Brain microvascular endothelial cell (primary cell): ENCODE data around the gene FAM167B.
"Not testable (repeated sequence)": the region's sequence is repeated elsewhere in the genome, so short reads cannot be mapped to it uniquely, and the experiment has no call there.

Experiments used
- DNase-seq: peaks from one replicate; pipeline ENCODE4 v3.0.0-alpha.2; 2020
- H3K27ac ChIP-seq: fragments of 250-450 bp; sonication (Bioruptor Pico); 2 replicates; pipeline ENCODE4 v1.5.1; 2020; ENCODE audit warnings: mild to moderate bottlenecking, moderate library complexity
- H3K27me3 ChIP-seq: fragments of 250-450 bp; sonication (Bioruptor Pico); replicated peaks from 2 replicates; pipeline ENCODE4 v1.5.1; 2020; ENCODE audit warnings: mild to moderate bottlenecking
- H3K36me3 ChIP-seq: fragments of 250-450 bp; sonication (Bioruptor Pico); replicated peaks from 2 replicates; pipeline ENCODE4 v1.5.1; 2020; ENCODE audit warnings: mild to moderate bottlenecking
- H3K4me3 ChIP-seq: 2 replicates; pipeline ENCODE4 v1.5.1; 2011; ENCODE audit warnings: low read depth, mild to moderate bottlenecking, control low read depth, low read length, moderate library complexity
- CTCF ChIP-seq: IDR thresholded peaks from 2 replicates; pipeline ENCODE4 v1.5.1; 2011; ENCODE audit warnings: low read depth, mild to moderate bottlenecking, moderate library complexity, low read length, control low read depth, inconsistent platforms; ENCODE audit errors: missing control alignments
- in situ Hi-C: cut with HindIII; loops from 2 replicates; pipeline ENCODE4 v1.10.0; 2017; ENCODE audit warnings: low sequenced_read_pairs, low pct_ligation_motif_present

FAM167B gene

GRCh38 chr1:32273391-32274208, 26.6 kb downstream of the FAM167B start:
- Histone ChIP-seq H3K27me3 (peaks cover 2% of the 10 kb centered on the region), H3K36me3 (no peaks in the 10 kb centered on the region), H3K4me3 (no peak overlapping the region), H3K27ac (no peak overlapping the region)
- no peak for TF ChIP-seq CTCF
- in situ Hi-C loops: no loop called here
- DNase-seq: no peak

- Histone ChIP-seq H3K27me3 (peaks cover 2% of the 10 kb centered on the region), H3K27ac (no peak overlapping the region), H3K4me3 (no peak overlapping the region), H3K36me3 (no peaks in the 10 kb centered on the region)
- DNase-seq: no peak
- in situ Hi-C loops: no loop called here
- no peak for TF ChIP-seq CTCF
These were observed 27.8 kb downstream of the FAM167B start for GRCh38 chr1:32274646-32275340.

- in situ Hi-C loops: no loop called here
- no peak for DNase-seq
- Histone ChIP-seq H3K27ac (no peak overlapping the region), H3K36me3 (no peaks in the 10 kb centered on the region), H3K27me3 (peaks cover 2% of the 10 kb centered on the region), H3K4me3 (no peak overlapping the region)
- no peak for TF ChIP-seq CTCF
These were observed 28.4 kb downstream of the FAM167B start for GRCh38 chr1:32275424-32275823.

- DNase-seq: no peak
- Histone ChIP-seq H3K27me3 (peaks cover 2% of the 10 kb centered on the region), H3K36me3 (no peaks in the 10 kb centered on the region), H3K4me3 (no peak overlapping the region), H3K27ac (no peak overlapping the region)
- TF ChIP-seq CTCF: no peak
- in situ Hi-C loops: no loop called here
These were observed 29.2 kb downstream of the FAM167B start for GRCh38 chr1:32276032-32276782.

- DNase-seq, H3K27me3 ChIP-seq, H3K27ac ChIP-seq, H3K4me3 ChIP-seq, in situ Hi-C loops, H3K36me3 ChIP-seq: not testable (repeated sequence)
These were observed 37.8 kb downstream of the FAM167B start for GRCh38 chr1:32284777-32285176.

GRCh38 chr1:32285658-32286057, 38.6 kb downstream of the FAM167B start:
- H3K36me3 ChIP-seq: no peaks in the 10 kb centered on the region
- H3K27ac ChIP-seq: no peak overlapping the region
- in situ Hi-C loops: no loop called here
- DNase-seq: no peak
- no peak overlapping the region for H3K4me3 ChIP-seq
- TF ChIP-seq CTCF: no peak
- no peaks in the 10 kb centered on the region for H3K27me3 ChIP-seq
